DMS114 treated with DMSO at 0.1 percent for 48 hours (cell line): ENCODE measurements around the gene FBLN5.

Experiments
- DNase-seq: peaks from one replicate; lab custom pipeline; 2025; ENCODE audit not compliant: unreplicated experiment; lab: John Stamatoyannopoulos, UW

Gene FBLN5

GRCh38 chr14:91834571-91834970 is 112.9 kb downstream of the FBLN5 start:
- no peak for DNase-seq

- no peak for DNase-seq
Observed at GRCh38 chr14:91831337-91831736, 116.2 kb downstream of the FBLN5 start.

- no peak for DNase-seq
Observed at GRCh38 chr14:91830777-91831176, 116.7 kb downstream of the FBLN5 start.

GRCh38 chr14:91829511-91829910 is 118.0 kb downstream of the FBLN5 start:
- no peak for DNase-seq

GRCh38 chr14:91827746-91828145 is 119.7 kb downstream of the FBLN5 start:
- DNase-seq, result no peak
